Bronchial epithelial cell (primary cell): ENCODE results near the gene ECE1. TPM values are rescaled to one million over a fixed set of nuclear protein-coding genes. Genes with fewer than 3 reads are reported as not detected.

Experiments used
- DNase-seq: peaks from one replicate; pipeline ENCODE4 v3.0.0-alpha.2; 2010; ENCODE audit warnings: low read depth
- FAIRE-seq: peaks from 2 replicates; lab custom pipeline; 2011; peaks lifted over from hg19 to GRCh38; lab: Jason Lieb, UNC
- H3K27me3 ChIP-seq: 2 replicates; pipeline ENCODE4 v1.5.1; 2011; ENCODE audit warnings: low read length; ENCODE audit not compliant: control insufficient read depth, insufficient read depth
- H3K36me3 ChIP-seq: 2 replicates; pipeline ENCODE4 v1.5.1; 2011; ENCODE audit warnings: low read length; ENCODE audit not compliant: control insufficient read depth, insufficient read depth
- H3K4me3 ChIP-seq: 2 replicates; pipeline ENCODE4 v1.5.1; 2011; ENCODE audit warnings: mild to moderate bottlenecking, low read depth, low read length, control low read depth
- CTCF ChIP-seq: IDR thresholded peaks from 2 replicates; pipeline ENCODE4 v1.5.1; 2011; ENCODE audit warnings: mild to moderate bottlenecking, moderate library complexity, low read length, control low read depth, inconsistent platforms; ENCODE audit not compliant: insufficient read depth, severe bottlenecking
- total RNA-seq: library from RNA; depleted of rRNA; stranded (reverse); fragments of >200 nt; gene quantifications from 2 replicates; pipeline ENCODE4 v1.2.1, GENCODE V29; 2014

The ECE1 gene
- total RNA-seq, 1 donor from 2014 or later: 44.2 TPM

- Histone ChIP-seq H3K27me3 (no peaks in the 10 kb centered on the region), H3K36me3 (peaks cover 13% of the 10 kb centered on the region), H3K4me3 (no peak overlapping the region)
- DNase-seq (peak; percentile 67), FAIRE-seq (peak; percentile 95)
- TF ChIP-seq CTCF: peak; percentile 92
Measured at GRCh38 chr1:21255284-21255942, 34.9 kb downstream of the ECE1 start.

GRCh38 chr1:21254335-21254951 is 35.8 kb downstream of the ECE1 start:
- no peak overlapping the region for H3K4me3 ChIP-seq
- H3K36me3 ChIP-seq: peaks cover 8% of the 10 kb centered on the region
- DNase-seq (no peak), FAIRE-seq (no peak)
- H3K27me3 ChIP-seq: no peaks in the 10 kb centered on the region
- TF ChIP-seq CTCF: no peak

- no peaks in the 10 kb centered on the region for H3K27me3 ChIP-seq
- H3K4me3 ChIP-seq: no peak overlapping the region
- H3K36me3 ChIP-seq: peaks cover 6% of the 10 kb centered on the region
- FAIRE-seq (peak; percentile 87), DNase-seq (peak; percentile 93)
- TF ChIP-seq CTCF: no peak
Measured at GRCh38 chr1:21251773-21252471, 38.3 kb downstream of the ECE1 start.

- Histone ChIP-seq H3K4me3 (no peak overlapping the region), H3K36me3 (peaks cover 11% of the 10 kb centered on the region), H3K27me3 (no peaks in the 10 kb centered on the region)
- no peak for TF ChIP-seq CTCF
- DNase-seq (no peak), FAIRE-seq (no peak)
Measured at GRCh38 chr1:21249940-21250493, 40.2 kb downstream of the ECE1 start.

- Histone ChIP-seq H3K36me3 (peaks cover 21% of the 10 kb centered on the region), H3K4me3 (no peak overlapping the region), H3K27me3 (no peaks in the 10 kb centered on the region)
- FAIRE-seq (no peak), DNase-seq (no peak)
- TF ChIP-seq CTCF: no peak
Measured at GRCh38 chr1:21247892-21248715, 42.2 kb downstream of the ECE1 start.
